A549 (cell line): ENCODE results near the gene FXYD3. TPM values are rescaled to one million over a fixed set of nuclear protein-coding genes. Genes with fewer than 3 reads are reported as not detected.
A peak's percentile ranks its signal among the peaks of the same experiment; 100 is the strongest.

ENCODE experiments used
- ATAC-seq, 2 experiments: fragments of 200-7000 bp in 1 of 2; fragments of >200 bp in 1 of 2; cut with Nextera tagmentation in 1 of 2; cut with Tn5 transposase in 1 of 2; 3 replicates each; pipeline versions ENCODE4 v1.8.0 to v1.9.1; 2018 to 2020; ENCODE audit warnings: mild to moderate bottlenecking in 1 of 2, moderate library complexity in 1 of 2
- CTCF ChIA-PET: fragments of 300-600 bp; sonication (Branson Sonifier 250); formaldehyde crosslinking; extraction: SDS; loops from one replicate; lab custom pipeline; 2021; ENCODE audit warnings: antibody characterized with exemption, inconsistent platforms; lab: Yijun Ruan, JAX
- POLR2A ChIA-PET: fragments of 350-600 bp; formaldehyde crosslinking; extraction: SDS; loops from one replicate; lab custom pipeline; 2021; ENCODE audit warnings: antibody characterized with exemption, inconsistent platforms; lab: Yijun Ruan, JAX
- DNase-seq, 2 experiments: peaks; one replicate each; pipeline versions ENCODE4 v3.0.0 to v3.0.0-alpha.2; 2011 to 2016; ENCODE audit warnings: low read depth in 1 of 2, low spot score in 1 of 2
- FAIRE-seq: peaks from 2 replicates; lab custom pipeline; 2011; peaks lifted over from hg19 to GRCh38; lab: Jason Lieb, UNC
- H3K27ac ChIP-seq, 2 experiments: fragments of >200 bp; sonication (Bioruptor Twin); formaldehyde crosslinking; 3 replicates each; pipeline ENCODE4 v1.5.1; 2016 to 2017
- H3K4me1 ChIP-seq: fragments of >200 bp; sonication (Bioruptor Twin); formaldehyde crosslinking; 3 replicates; pipeline ENCODE4 v1.6.1; 2016
- H3K4me2 ChIP-seq: fragments of >200 bp; sonication (Bioruptor Twin); formaldehyde crosslinking; 3 replicates; pipeline ENCODE4 v1.6.1; 2016
- H3K4me3 ChIP-seq: fragments of >200 bp; sonication (Bioruptor Twin); formaldehyde crosslinking; 3 replicates; pipeline ENCODE4 v1.5.1; 2016
- H3K9me3 ChIP-seq: fragments of >200 bp; sonication (Bioruptor Twin); formaldehyde crosslinking; 3 replicates; pipeline ENCODE4 v1.6.1; 2016
- CBX8 ChIP-seq: fragments of 200-600 bp; sonication (generic); IDR thresholded peaks from 2 replicates; pipeline ENCODE4 v1.6.1; 2016
- CEBPB ChIP-seq, 2 experiments: fragments of >200 bp in 1 of 2; sonication (Bioruptor Twin) in 1 of 2; formaldehyde crosslinking in 1 of 2; IDR thresholded peaks; 2 replicates each; pipeline ENCODE4 v1.6.1; 2012 to 2016
- CHD2 ChIP-seq: fragments of 150-350 bp; IDR thresholded peaks from 2 replicates; pipeline ENCODE4 v1.6.1; 2014; ENCODE audit warnings: low read length; ENCODE audit not compliant: partially characterized antibody
- CHD4 ChIP-seq: fragments of 200-600 bp; sonication (generic); IDR thresholded peaks from 2 replicates; pipeline ENCODE4 v1.6.1; 2016; ENCODE audit warnings: antibody characterized with exemption, mild to moderate bottlenecking, borderline replicate concordance
- EHF ChIP-seq: fragments of 250-450 bp; sonication (Bioruptor Pico); IDR thresholded peaks from 2 replicates; pipeline ENCODE4 v1.5.0; 2020; ENCODE audit warnings: mild to moderate bottlenecking
- FOSB ChIP-seq: fragments of 250-450 bp; sonication (Bioruptor Pico); IDR thresholded peaks from 2 replicates; pipeline ENCODE4 v1.5.0; 2020; ENCODE audit warnings: mild to moderate bottlenecking, moderate library complexity
- HOXA7 ChIP-seq: fragments of 250-450 bp; sonication (Bioruptor Pico); IDR thresholded peaks from 2 replicates; pipeline ENCODE4 v1.5.0; 2020; ENCODE audit warnings: mild to moderate bottlenecking, moderate library complexity
- HOXB5 ChIP-seq: fragments of 250-450 bp; sonication (Bioruptor Pico); IDR thresholded peaks from 2 replicates; pipeline ENCODE4 v1.5.0; 2020; ENCODE audit warnings: mild to moderate bottlenecking, moderate library complexity
- JUNB ChIP-seq: fragments of >200 bp; sonication (Bioruptor Twin); formaldehyde crosslinking; IDR thresholded peaks from 2 replicates; pipeline ENCODE4 v1.6.1; 2016
- MAFK ChIP-seq: fragments of 450-650 bp; IDR thresholded peaks from 2 replicates; pipeline ENCODE4 v1.6.1; 2014; ENCODE audit not compliant: partially characterized antibody
- NR3C1 ChIP-seq: fragments of >200 bp; sonication (Bioruptor Twin); formaldehyde crosslinking; IDR thresholded peaks from 3 replicates; pipeline ENCODE4 v1.6.1; 2017
- POLR2A ChIP-seq: IDR thresholded peaks from 2 replicates; pipeline ENCODE4 v1.6.1; 2012; ENCODE audit warnings: mild to moderate bottlenecking, low read length
- POLR2AphosphoS2 ChIP-seq: conservative IDR thresholded peaks from 2 replicates; pipeline ENCODE4 v1.6.1; 2012; ENCODE audit warnings: low read length, improper control_type of control experiment, inconsistent platforms
- RAD21 ChIP-seq, 2 experiments: fragments of >200 bp in 1 of 2; sonication (Bioruptor Twin) in 1 of 2; formaldehyde crosslinking in 1 of 2; IDR thresholded peaks in 1 of 2; conservative IDR thresholded peaks in 1 of 2; 2 replicates in 1 of 2; 3 replicates in 1 of 2; pipeline ENCODE4 v1.6.1; 2012 to 2018; ENCODE audit warnings: inconsistent platforms in 1 of 2
- RARB ChIP-seq: fragments of 250-450 bp; sonication (Bioruptor Pico); IDR thresholded peaks from 2 replicates; pipeline ENCODE4 v1.8.0; 2021; ENCODE audit warnings: mild to moderate bottlenecking, moderate library complexity
- RCOR1 ChIP-seq: fragments of 150-350 bp; IDR thresholded peaks from 2 replicates; pipeline ENCODE4 v1.6.1; 2014; ENCODE audit warnings: antibody characterized with exemption, low read length, low read depth
- RFX5 ChIP-seq: fragments of 450-650 bp; IDR thresholded peaks from 2 replicates; pipeline ENCODE4 v1.7.1; 2014; ENCODE audit warnings: antibody characterized with exemption, mild to moderate bottlenecking, moderate library complexity
- SMC3 ChIP-seq: fragments of >200 bp; sonication (Bioruptor Twin); formaldehyde crosslinking; IDR thresholded peaks from 3 replicates; pipeline ENCODE4 v1.6.1; 2018; ENCODE audit warnings: inconsistent platforms
- SREBF2 ChIP-seq: fragments of 450-650 bp; IDR thresholded peaks from 2 replicates; pipeline ENCODE4 v1.6.1; 2014; ENCODE audit warnings: mild to moderate bottlenecking, moderate library complexity
- TFCP2L1 ChIP-seq: fragments of 250-450 bp; sonication (Bioruptor Pico); IDR thresholded peaks from 2 replicates; pipeline ENCODE4 v1.5.0; 2021; ENCODE audit warnings: mild to moderate bottlenecking
- ZNF302 ChIP-seq: fragments of 250-450 bp; sonication (Bioruptor Pico); IDR thresholded peaks from 2 replicates; pipeline ENCODE4 v1.9.0; 2021; ENCODE audit warnings: inconsistent platforms, mild to moderate bottlenecking, moderate library complexity
- WGBS: methylation state at CpG from one replicate; pipeline ENCODE4 v1.1.6; 2017; ENCODE audit errors: missing lambda C conversion rate; 5-methylcytosine and 5-hydroxymethylcytosine counted together
- polyA plus RNA-seq, 4 experiments: library from polyadenylated mRNA; depleted of rRNA in 3 of 4; stranded (reverse); fragments of >200 nt; fragmentation: RNase III in 1 of 4; extraction: RNeasy Plus Mini Kit Qiagen cat#74134 plus additional on column Dnase treatment in 1 of 4; gene quantifications; 2 replicates in 3 of 4; 3 replicates in 1 of 4; pipeline ENCODE4 v1.2.3, GENCODE V29; 2011 to 2017
- TF ChIP-seq, protein P1 (sequence below): fragments of 250-450 bp; sonication (Bioruptor Pico); IDR thresholded peaks from 2 replicates; pipeline ENCODE4 v1.5.0; 2020; ENCODE audit warnings: low read depth, mild to moderate bottlenecking, moderate library complexity
- TF ChIP-seq, protein P2 (sequence below): IDR thresholded peaks from 2 replicates; pipeline ENCODE4 v1.6.1; 2012
- TF ChIP-seq, protein P3 (sequence below): fragments of >200 bp; sonication (Bioruptor Twin); formaldehyde crosslinking; IDR thresholded peaks from 3 replicates; pipeline ENCODE4 v1.6.1; 2016
- TF ChIP-seq, protein P4 (sequence below): IDR thresholded peaks from 2 replicates; pipeline ENCODE4 v1.6.1; 2012; ENCODE audit warnings: low read depth, borderline replicate concordance
- TF ChIP-seq, protein P5 (sequence below): fragments of >200 bp; sonication (Bioruptor Twin); formaldehyde crosslinking; IDR thresholded peaks from 3 replicates; pipeline ENCODE4 v1.5.1; 2016

The FXYD3 gene
- polyA plus RNA-seq, 2 of the 4 experiments (the other 2 are of a cell fraction), result 0.32 TPM; not detected in 1

DNA sequence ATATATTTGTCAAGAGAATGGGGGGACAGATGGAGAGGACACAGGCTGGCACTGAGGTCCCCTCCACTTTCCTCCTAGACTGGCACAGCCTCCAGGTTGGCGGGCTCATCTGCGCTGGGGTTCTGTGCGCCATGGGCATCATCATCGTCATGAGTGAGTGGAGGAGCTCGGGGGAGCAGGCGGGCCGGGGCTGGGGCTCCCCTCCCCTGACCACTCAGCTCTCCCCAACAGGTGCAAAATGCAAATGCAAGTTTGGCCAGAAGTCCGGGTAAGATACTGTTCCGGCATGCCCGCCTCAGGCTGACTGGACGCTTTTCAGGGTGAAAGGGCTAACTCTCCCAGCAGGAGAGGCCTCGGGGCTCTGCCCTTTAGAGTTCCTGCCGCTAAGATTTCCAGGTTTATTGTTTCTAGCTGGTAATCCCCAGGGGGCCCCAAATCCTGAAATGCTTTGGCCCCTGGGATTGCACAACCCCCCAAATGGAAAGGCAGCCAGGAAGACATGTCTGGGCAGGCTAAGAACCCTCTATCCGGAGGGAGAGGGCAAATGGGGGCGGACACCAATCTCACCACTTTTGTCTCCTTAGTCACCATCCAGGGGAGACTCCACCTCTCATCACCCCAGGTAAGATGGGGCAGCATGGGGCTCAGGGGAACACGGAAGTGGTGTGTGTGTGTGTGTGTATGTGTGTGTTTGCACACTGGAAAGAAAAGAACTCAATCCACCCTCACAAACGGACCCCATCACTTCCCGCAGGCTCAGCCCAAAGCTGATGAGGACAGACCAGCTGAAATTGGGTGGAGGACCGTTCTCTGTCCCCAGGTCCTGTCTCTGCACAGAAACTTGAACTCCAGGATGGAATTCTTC lies 7.3 kb downstream of the FXYD3 start:
- DNase-seq (no peak), ATAC-seq (no peak), FAIRE-seq (peak; percentile 18)
- no peak overlapping the region for H3K27ac ChIP-seq
- no peak overlapping the region for H3K4me2 ChIP-seq
- peaks cover 22% of the 10 kb centered on the region for H3K4me1 ChIP-seq
- H3K9me3 ChIP-seq, result no peaks in the 10 kb centered on the region
- CTCF ChIA-PET, result interaction anchor here (0.6 to 7.6 kb wide), 9 partner anchors 7 to 387 kb away, joined by 3 to 145 read pairs (median 4); partner anchors contain the start of genes FXYD1, FXYD3 and LGI4
- POLR2A ChIA-PET, result no interaction called here
- WGBS, result 81% methylated on average over 19 of the region's 19 CpGs
- TF ChIP-seq, protein P1, sequence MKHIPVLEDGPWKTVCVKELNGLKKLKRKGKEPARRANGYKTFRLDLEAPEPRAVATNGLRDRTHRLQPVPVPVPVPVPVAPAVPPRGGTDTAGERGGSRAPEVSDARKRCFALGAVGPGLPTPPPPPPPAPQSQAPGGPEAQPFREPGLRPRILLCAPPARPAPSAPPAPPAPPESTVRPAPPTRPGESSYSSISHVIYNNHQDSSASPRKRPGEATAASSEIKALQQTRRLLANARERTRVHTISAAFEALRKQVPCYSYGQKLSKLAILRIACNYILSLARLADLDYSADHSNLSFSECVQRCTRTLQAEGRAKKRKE (CRISPR knock-in tag), result no peak
- no peak for TF ChIP-seq POLR2A
- TF ChIP-seq JUNB, result no peak
- TF ChIP-seq RARB (CRISPR knock-in tag), result no peak
- TF ChIP-seq RAD21 (conservative IDR thresholded peaks at IDR 0.05 in 1 of 2, IDR thresholded peaks at IDR 0.05 in 1 of 2), result no peak
- no peak for TF ChIP-seq POLR2AphosphoS2
- peak in 1 of 2 experiments; percentile 53; a peak in 1 of 4 replicates for TF ChIP-seq CEBPB (IDR thresholded peaks at IDR 0.05)
- no peak overlapping the region for H3K4me3 ChIP-seq

DNA sequence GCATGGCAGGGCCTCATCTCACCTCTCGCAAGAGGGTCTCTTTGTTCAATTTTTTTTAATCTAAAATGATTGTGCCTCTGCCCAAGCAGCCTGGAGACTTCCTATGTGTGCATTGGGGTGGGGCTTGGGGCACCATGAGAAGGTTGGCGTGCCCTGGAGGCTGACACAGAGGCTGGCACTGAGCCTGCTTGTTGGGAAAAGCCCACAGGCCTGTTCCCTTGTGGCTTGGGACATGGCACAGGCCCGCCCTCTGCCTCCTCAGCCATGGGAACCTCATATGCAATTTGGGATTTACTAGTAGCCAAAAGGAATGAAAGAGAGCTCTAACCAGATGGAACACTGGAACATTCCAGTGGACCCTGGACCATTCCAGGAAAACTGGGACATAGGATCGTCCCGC lies 8.0 kb downstream of the FXYD3 start:
- no peak overlapping the region for H3K4me3 ChIP-seq
- DNase-seq (no peak), ATAC-seq (no peak), FAIRE-seq (no peak)
- TF ChIP-seq CHD4, result no peak
- no peak for TF ChIP-seq SMC3
- TF ChIP-seq, protein P2, sequence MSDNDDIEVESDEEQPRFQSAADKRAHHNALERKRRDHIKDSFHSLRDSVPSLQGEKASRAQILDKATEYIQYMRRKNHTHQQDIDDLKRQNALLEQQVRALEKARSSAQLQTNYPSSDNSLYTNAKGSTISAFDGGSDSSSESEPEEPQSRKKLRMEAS, result no peak
- no peak for TF ChIP-seq RAD21 (conservative IDR thresholded peaks at IDR 0.05 in 1 of 2, IDR thresholded peaks at IDR 0.05 in 1 of 2)
- TF ChIP-seq, protein P3, sequence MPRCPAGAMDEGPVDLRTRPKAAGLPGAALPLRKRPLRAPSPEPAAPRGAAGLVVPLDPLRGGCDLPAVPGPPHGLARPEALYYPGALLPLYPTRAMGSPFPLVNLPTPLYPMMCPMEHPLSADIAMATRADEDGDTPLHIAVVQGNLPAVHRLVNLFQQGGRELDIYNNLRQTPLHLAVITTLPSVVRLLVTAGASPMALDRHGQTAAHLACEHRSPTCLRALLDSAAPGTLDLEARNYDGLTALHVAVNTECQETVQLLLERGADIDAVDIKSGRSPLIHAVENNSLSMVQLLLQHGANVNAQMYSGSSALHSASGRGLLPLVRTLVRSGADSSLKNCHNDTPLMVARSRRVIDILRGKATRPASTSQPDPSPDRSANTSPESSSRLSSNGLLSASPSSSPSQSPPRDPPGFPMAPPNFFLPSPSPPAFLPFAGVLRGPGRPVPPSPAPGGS, result no peak
- no peak for TF ChIP-seq FOSB (CRISPR knock-in tag)
- no peak for TF ChIP-seq NR3C1
- TF ChIP-seq ZNF302 (CRISPR knock-in tag), result no peak
- no peak for TF ChIP-seq RCOR1
- TF ChIP-seq RFX5, result no peak
- no peak for TF ChIP-seq TFCP2L1
- TF ChIP-seq, protein P4, sequence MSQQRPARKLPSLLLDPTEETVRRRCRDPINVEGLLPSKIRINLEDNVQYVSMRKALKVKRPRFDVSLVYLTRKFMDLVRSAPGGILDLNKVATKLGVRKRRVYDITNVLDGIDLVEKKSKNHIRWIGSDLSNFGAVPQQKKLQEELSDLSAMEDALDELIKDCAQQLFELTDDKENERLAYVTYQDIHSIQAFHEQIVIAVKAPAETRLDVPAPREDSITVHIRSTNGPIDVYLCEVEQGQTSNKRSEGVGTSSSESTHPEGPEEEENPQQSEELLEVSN, result no peak
- TF ChIP-seq EHF (CRISPR knock-in tag), result no peak
- TF ChIP-seq HOXB5 (CRISPR knock-in tag), result no peak
- TF ChIP-seq SREBF2, result no peak
- TF ChIP-seq HOXA7, result no peak
- TF ChIP-seq CBX8, result no peak
- TF ChIP-seq, protein P5, sequence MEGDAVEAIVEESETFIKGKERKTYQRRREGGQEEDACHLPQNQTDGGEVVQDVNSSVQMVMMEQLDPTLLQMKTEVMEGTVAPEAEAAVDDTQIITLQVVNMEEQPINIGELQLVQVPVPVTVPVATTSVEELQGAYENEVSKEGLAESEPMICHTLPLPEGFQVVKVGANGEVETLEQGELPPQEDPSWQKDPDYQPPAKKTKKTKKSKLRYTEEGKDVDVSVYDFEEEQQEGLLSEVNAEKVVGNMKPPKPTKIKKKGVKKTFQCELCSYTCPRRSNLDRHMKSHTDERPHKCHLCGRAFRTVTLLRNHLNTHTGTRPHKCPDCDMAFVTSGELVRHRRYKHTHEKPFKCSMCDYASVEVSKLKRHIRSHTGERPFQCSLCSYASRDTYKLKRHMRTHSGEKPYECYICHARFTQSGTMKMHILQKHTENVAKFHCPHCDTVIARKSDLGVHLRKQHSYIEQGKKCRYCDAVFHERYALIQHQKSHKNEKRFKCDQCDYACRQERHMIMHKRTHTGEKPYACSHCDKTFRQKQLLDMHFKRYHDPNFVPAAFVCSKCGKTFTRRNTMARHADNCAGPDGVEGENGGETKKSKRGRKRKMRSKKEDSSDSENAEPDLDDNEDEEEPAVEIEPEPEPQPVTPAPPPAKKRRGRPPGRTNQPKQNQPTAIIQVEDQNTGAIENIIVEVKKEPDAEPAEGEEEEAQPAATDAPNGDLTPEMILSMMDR, result no peak
- TF ChIP-seq MAFK, result no peak
- TF ChIP-seq CHD2, result no peak
- WGBS, result 74% methylated on average over 5 of the region's 5 CpGs
- H3K4me2 ChIP-seq, result peak overlapping the region; percentile 91
- ChIA-PET CTCF (interaction anchor here (1.0 to 7.6 kb wide), 10 partner anchors 7 to 386 kb away, joined by 3 to 145 read pairs (median 4); partner anchors contain the start of genes FXYD1, FXYD3 and LGI4), POLR2A (no interaction called here)
- no peaks in the 10 kb centered on the region for H3K9me3 ChIP-seq
- H3K27ac ChIP-seq, result no peak overlapping the region; a peak in 2 of 6 replicates
- peaks cover 22% of the 10 kb centered on the region for H3K4me1 ChIP-seq
